Testis (tissue), 3 donors: ENCODE results near the gene HSF4. TPM values are rescaled to one million over a fixed set of nuclear protein-coding genes. Genes with fewer than 3 reads are reported as not detected.

Experiments
- DNase-seq: peaks from one replicate; pipeline ENCODE4 v3.0.0-alpha.2; 2019
- H3K27ac ChIP-seq, 2 donors: fragments of 200-600 bp; sonication (generic); one replicate each; pipeline ENCODE4 v1.5.1; 2019
- H3K27me3 ChIP-seq: fragments of 200-600 bp; sonication (generic); one replicate; pipeline ENCODE4 v1.5.1; 2019
- H3K36me3 ChIP-seq: fragments of 200-600 bp; sonication (generic); one replicate; pipeline ENCODE4 v1.5.1; 2017; ENCODE audit warnings: low read depth; ENCODE audit errors: missing control alignments
- H3K4me1 ChIP-seq: fragments of 200-600 bp; sonication (generic); one replicate; pipeline ENCODE4 v1.5.1; 2019
- H3K4me3 ChIP-seq, 2 donors: fragments of 200-600 bp; sonication (generic); one replicate each; pipeline ENCODE4 v1.5.1; 2017 to 2019
- H3K9me3 ChIP-seq: fragments of 200-600 bp; sonication (generic); one replicate; pipeline ENCODE4 v1.5.1; 2017
- POLR2A ChIP-seq: fragments of 450-650 bp; IDR thresholded peaks from one replicate; pipeline ENCODE4 v1.6.1; 2017; ENCODE audit warnings: antibody characterized with exemption, mild to moderate bottlenecking, moderate library complexity
- WGBS, 2 donors: methylation state at CpG; one replicate each; pipeline ENCODE4 v1.1.5; 2018; 5-methylcytosine and 5-hydroxymethylcytosine counted together
- intact Hi-C: fragments of 100-400 bp; cut with DNase I; formaldehyde crosslinking; loops from one replicate; pipeline ENCODE4 v1.15.1; 2023; ENCODE audit warnings: low total_unique reads
- polyA plus RNA-seq: library from polyadenylated mRNA; stranded (reverse); fragments of 350-450 nt; fragmentation: Illumina TruSeq; extraction: RNeasy Lipid Tissue Mini Kit (QIAGEN cat#74804); gene quantifications from one replicate; pipeline ENCODE4 v1.2.3, GENCODE V29; 2014; ENCODE audit warnings: low read depth, low replicate concordance; ENCODE audit not compliant: insufficient read depth
- total RNA-seq, 2 donors: library from RNA; depleted of rRNA; stranded (reverse); fragments of >200 nt; gene quantifications; one replicate each; pipeline ENCODE4 v1.2.3, GENCODE V29; 2016
- TF ChIP-seq, protein P1 (sequence below), 3 experiments: fragments of 450-650 bp in 2 of 3; fragments of 200-600 bp in 1 of 3; sonication (generic) in 1 of 3; IDR thresholded peaks; one replicate each; pipeline ENCODE4 v1.5.1; 2016 to 2019; ENCODE audit warnings: antibody characterized with exemption in 3 of 3, mild to moderate bottlenecking in 2 of 3, moderate library complexity in 1 of 3

HSF4 gene
- total and polyA plus RNA-seq, 3 donors from 2014 or later = 20.2 to 78.3 (median 63.4) TPM

DNA sequence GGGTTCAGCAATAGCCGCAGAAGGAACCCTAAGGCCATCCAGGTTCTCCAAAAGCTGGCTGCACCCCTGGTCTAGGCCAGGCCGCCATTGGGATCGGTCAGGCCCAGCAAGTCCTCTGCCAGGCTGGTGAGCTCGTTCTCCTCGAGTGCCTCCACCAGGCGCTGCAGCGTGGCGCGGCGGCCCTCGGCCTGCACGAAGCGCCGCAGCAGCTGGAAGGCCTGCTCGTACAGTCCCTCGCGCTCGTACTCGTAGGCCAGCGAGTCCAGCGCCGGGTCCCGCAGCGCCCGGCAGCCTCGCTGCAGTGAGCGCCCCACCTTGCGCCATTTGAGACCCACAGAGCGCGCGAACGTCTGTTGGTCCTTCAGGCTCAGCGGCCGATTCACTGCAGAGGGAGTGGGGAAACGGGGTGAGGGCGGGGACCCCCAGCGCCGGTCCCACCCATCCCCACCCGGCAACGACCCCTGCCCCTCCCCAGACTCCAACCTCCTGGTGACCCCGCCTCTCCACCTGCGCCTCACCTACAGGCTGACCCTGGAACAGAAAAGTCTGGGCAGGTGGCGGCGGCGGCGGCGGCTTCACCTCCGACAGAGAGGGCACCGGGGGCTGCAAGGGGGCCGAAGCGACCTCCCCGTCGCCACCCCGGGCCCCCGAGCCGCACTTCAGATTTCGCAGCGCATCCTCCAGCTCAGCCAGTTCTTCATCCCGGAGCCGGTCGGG lies 9.8 kb upstream of the HSF4 start:
- no peak for TF ChIP-seq POLR2A
- TF ChIP-seq, protein P1, sequence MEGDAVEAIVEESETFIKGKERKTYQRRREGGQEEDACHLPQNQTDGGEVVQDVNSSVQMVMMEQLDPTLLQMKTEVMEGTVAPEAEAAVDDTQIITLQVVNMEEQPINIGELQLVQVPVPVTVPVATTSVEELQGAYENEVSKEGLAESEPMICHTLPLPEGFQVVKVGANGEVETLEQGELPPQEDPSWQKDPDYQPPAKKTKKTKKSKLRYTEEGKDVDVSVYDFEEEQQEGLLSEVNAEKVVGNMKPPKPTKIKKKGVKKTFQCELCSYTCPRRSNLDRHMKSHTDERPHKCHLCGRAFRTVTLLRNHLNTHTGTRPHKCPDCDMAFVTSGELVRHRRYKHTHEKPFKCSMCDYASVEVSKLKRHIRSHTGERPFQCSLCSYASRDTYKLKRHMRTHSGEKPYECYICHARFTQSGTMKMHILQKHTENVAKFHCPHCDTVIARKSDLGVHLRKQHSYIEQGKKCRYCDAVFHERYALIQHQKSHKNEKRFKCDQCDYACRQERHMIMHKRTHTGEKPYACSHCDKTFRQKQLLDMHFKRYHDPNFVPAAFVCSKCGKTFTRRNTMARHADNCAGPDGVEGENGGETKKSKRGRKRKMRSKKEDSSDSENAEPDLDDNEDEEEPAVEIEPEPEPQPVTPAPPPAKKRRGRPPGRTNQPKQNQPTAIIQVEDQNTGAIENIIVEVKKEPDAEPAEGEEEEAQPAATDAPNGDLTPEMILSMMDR (IDR thresholded peaks at IDR 0.05) = no peak
- Histone ChIP-seq H3K27me3 (no peaks in the 10 kb centered on the region), H3K9me3 (no peaks in the 10 kb centered on the region), H3K36me3 (no peaks in the 10 kb centered on the region), H3K4me1 (peaks cover 16% of the 10 kb centered on the region), H3K27ac (no peak overlapping the region), H3K4me3 (peak overlapping the region; percentile 29 to 50)
- 32 to 36% methylated on average over 18 to 51 of the region's 61 CpGs for WGBS, 2 donors
- intact Hi-C loops = loop anchor here (5.0 kb wide), 1 partner anchor 177 kb away; no protein-coding TSS in a partner anchor
- DNase-seq = no peak

DNA sequence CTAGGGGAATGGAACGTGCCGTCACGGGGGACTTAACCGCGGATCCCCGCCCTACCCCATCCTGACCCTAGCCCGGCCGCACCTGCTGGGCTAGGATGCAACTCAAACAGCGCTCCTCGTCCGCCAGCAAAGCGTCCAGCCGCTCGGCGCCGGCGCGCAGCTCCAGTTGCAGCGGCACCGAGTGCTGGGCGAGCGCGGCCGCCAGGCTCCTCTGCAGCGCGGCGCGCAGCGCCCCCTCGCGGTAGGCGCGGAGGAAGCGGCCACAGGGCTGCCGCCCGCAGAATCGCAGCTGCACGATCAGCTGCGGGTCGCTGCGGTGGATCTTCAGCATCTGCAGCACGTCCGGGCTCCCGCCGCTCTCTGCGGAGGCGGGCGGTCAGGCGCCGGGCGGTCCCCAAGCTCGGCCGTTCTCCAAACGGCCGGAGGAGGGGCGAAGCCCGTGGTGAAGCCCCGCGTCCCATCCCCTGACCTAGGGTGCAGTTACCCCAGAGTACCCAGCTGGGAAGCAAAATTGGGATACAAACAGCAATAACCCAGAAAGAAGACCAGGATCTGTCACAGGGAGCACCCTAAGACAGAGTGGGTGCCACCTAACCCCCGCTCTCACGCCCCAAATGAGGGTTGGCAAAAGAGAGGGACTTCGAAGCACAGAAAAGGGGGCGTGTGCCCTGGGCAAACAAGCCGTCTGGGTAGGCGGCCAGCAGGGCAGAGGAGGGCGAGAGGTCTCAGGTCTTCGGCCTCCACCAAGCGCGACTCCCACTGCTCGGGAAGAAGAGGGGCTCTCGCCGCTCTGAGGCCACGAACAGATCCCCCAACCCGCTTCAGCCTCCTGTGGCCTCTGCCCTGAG lies 9.0 kb upstream of the HSF4 start:
- H3K4me1 ChIP-seq = peaks cover 16% of the 10 kb centered on the region
- H3K27me3 ChIP-seq = no peaks in the 10 kb centered on the region
- peak overlapping the region; percentile 29 to 50 for H3K4me3 ChIP-seq
- no peaks in the 10 kb centered on the region for H3K9me3 ChIP-seq
- peak; percentile 80 for DNase-seq
- WGBS, 2 donors = 13 to 36% methylated on average over 15 to 53 of the region's 74 CpGs
- TF ChIP-seq POLR2A = no peak
- TF ChIP-seq, protein P1 (IDR thresholded peaks at IDR 0.05) = peak; percentile 97 to 98 (median 98)
- no peak overlapping the region for H3K27ac ChIP-seq
- intact Hi-C loops = loop anchor here (5.0 kb wide), 1 partner anchor 178 kb away; no protein-coding TSS in a partner anchor
- no peaks in the 10 kb centered on the region for H3K36me3 ChIP-seq

DNA sequence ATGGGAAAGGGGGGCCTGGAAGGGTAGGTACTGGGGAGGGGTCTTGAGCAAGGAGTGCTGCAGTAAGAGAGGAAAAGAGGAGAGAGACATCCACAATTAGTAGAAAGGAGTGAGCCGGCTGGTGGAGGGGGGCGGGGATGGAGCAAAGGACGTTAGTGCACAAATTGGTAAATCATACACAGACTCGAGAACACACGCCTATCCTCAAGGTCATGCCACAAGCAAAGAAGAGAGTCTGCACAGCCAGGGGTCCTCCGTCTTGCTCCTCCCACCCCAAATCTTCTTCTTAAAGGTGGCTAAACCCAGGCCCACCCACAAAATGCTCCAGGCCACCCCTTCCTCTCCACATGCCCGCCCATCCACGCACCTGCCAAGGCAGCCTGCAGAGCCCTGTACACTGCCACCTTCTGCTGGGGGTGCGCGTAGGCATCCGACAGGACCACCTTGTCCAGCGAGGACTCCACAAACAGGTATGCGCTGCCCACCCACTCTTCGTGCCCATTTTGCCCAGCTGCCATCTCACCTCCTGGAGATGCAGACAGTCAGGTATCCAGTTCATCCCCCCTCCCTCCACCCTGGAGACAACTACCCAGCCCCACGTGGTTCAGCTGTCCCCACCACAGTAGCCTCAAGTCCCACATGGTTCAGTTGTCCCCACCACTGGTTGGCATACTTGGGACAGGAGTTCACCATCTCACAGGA lies 8.3 kb upstream of the HSF4 start:
- no peaks in the 10 kb centered on the region for H3K36me3 ChIP-seq
- DNase-seq = no peak
- TF ChIP-seq, protein P1 (IDR thresholded peaks at IDR 0.05) = no peak
- no peak for TF ChIP-seq POLR2A
- peaks cover 17% of the 10 kb centered on the region for H3K4me1 ChIP-seq
- H3K4me3 ChIP-seq = no peak overlapping the region
- H3K9me3 ChIP-seq = no peaks in the 10 kb centered on the region
- H3K27me3 ChIP-seq = no peaks in the 10 kb centered on the region
- no peak overlapping the region for H3K27ac ChIP-seq
- intact Hi-C loops = loop anchor here (5.0 kb wide), 1 partner anchor 179 kb away; no protein-coding TSS in a partner anchor
- WGBS, 2 donors = 57 to 72% methylated on average over 14 to 15 of the region's 15 CpGs

DNA sequence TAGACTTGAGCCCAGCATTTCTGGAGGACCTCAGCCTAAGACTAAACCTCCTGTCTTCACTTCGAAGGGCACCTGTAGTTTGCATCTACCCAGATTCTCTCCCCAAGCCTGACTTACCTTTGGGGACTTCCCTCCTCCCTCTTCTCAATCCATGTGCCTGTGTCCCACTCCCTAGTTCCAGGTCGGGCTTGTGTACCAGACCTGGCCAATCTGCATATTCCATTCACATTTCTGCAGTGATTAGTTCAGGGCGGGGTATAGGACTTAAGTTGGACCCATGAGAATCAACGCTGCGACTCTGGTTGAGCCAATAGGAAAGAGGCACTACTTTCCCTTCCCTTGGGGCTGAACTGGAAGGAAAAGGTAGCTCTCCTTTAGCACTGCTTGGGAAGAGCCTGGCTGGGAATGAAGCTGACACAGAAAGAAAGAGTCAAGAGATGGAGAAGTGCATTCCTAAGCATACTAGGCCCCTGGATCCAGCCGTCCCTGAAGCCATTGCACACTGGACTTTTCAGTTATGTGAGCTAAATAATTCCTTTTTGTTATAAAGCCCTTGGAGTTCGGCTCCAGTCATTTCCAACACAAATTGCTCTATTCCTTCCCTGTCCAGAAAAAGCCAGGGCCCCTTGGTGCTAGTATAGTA lies 7.3 kb upstream of the HSF4 start:
- Histone ChIP-seq H3K4me1 (peaks cover 16% of the 10 kb centered on the region), H3K27ac (no peak overlapping the region), H3K9me3 (no peaks in the 10 kb centered on the region), H3K27me3 (no peaks in the 10 kb centered on the region), H3K4me3 (no peak overlapping the region), H3K36me3 (no peaks in the 10 kb centered on the region)
- TF ChIP-seq POLR2A = no peak
- TF ChIP-seq, protein P1 (IDR thresholded peaks at IDR 0.05) = no peak
- intact Hi-C loops = loop anchor here (5.0 kb wide), 1 partner anchor 180 kb away; no protein-coding TSS in a partner anchor
- WGBS, 2 donors = 57 to 69% methylated on average over 7 of the region's 7 CpGs
- DNase-seq = no peak
